NCI-H2029 (cell line): Measurements from ENCODE around the gene PRR5.
"Not testable (repeated sequence)": the region's sequence is repeated elsewhere in the genome, so short reads cannot be mapped to it uniquely, and the experiment has no call there.

Source experiments
- DNase-seq: peaks from one replicate; lab custom pipeline; 2025; lab: John Stamatoyannopoulos, UW

The PRR5 gene

GRCh38 chr22:44673406-44673805 lies 28.6 kb upstream of the PRR5 start:
- DNase-seq: no peak

- DNase-seq: not testable (repeated sequence)
These were observed 26.0 kb upstream of the PRR5 start for GRCh38 chr22:44676066-44676440.

- DNase-seq: no peak
These were observed 25.3 kb upstream of the PRR5 start for GRCh38 chr22:44676441-44677352.

GRCh38 chr22:44677353-44677840 lies 24.6 kb upstream of the PRR5 start:
- DNase-seq: no peak

- no peak for DNase-seq
These were observed 24.0 kb upstream of the PRR5 start for GRCh38 chr22:44677871-44678555.

- DNase-seq: no peak
These were observed 23.3 kb upstream of the PRR5 start for GRCh38 chr22:44678556-44679305.

GRCh38 chr22:44679306-44679647 lies 22.7 kb upstream of the PRR5 start:
- DNase-seq: not testable (repeated sequence)

- no peak for DNase-seq
These were observed 21.9 kb upstream of the PRR5 start for GRCh38 chr22:44680058-44680457.

GRCh38 chr22:44680481-44680894 lies 21.5 kb upstream of the PRR5 start:
- DNase-seq: no peak

GRCh38 chr22:44682556-44683168 lies 19.3 kb upstream of the PRR5 start:
- DNase-seq: no peak

GRCh38 chr22:44683237-44683636 lies 18.8 kb upstream of the PRR5 start:
- DNase-seq: no peak

GRCh38 chr22:44683881-44684280 lies 18.1 kb upstream of the PRR5 start:
- no peak for DNase-seq

GRCh38 chr22:44684506-44685383 lies 17.3 kb upstream of the PRR5 start:
- peak; percentile 90 for DNase-seq

GRCh38 chr22:44685384-44686056 lies 16.5 kb upstream of the PRR5 start:
- no peak for DNase-seq

GRCh38 chr22:44686873-44687600 lies 15.0 kb upstream of the PRR5 start:
- no peak for DNase-seq

GRCh38 chr22:44689173-44689572 lies 12.8 kb upstream of the PRR5 start:
- DNase-seq: no peak

GRCh38 chr22:44689915-44690524 lies 12.0 kb upstream of the PRR5 start:
- no peak for DNase-seq

GRCh38 chr22:44691796-44692661 lies 10.0 kb upstream of the PRR5 start:
- DNase-seq: peak; percentile 40
